Osteocyte (in vitro differentiated cells): Measurements from ENCODE around the gene C3. TPM values are rescaled to one million over a fixed set of nuclear protein-coding genes. Genes with fewer than 3 reads are reported as not detected.

Source experiments
- DNase-seq: peaks from one replicate; pipeline ENCODE4 v3.0.0; 2021; ENCODE audit warnings: mixed read lengths; ENCODE audit not compliant: unreplicated experiment; ENCODE audit errors: extremely low spot score
- H3K27ac Mint-ChIP-seq: one replicate; pipeline ENCODE4 v1.8.0; 2021; ENCODE audit warnings: mild to moderate bottlenecking, mixed read lengths; ENCODE audit not compliant: unreplicated experiment
- H3K27me3 Mint-ChIP-seq: one replicate; pipeline ENCODE4 v1.8.0; 2021; ENCODE audit warnings: mixed read lengths; ENCODE audit not compliant: unreplicated experiment
- H3K36me3 Mint-ChIP-seq: one replicate; pipeline ENCODE4 v1.8.0; 2021; ENCODE audit warnings: mixed read lengths; ENCODE audit not compliant: unreplicated experiment
- H3K4me1 Mint-ChIP-seq: one replicate; pipeline ENCODE4 v1.8.0; 2021; ENCODE audit warnings: mixed read lengths; ENCODE audit not compliant: unreplicated experiment
- H3K4me3 Mint-ChIP-seq: one replicate; pipeline ENCODE4 v1.8.0; 2021; ENCODE audit warnings: mild to moderate bottlenecking, moderate library complexity, mixed read lengths; ENCODE audit not compliant: unreplicated experiment
- H3K9me3 Mint-ChIP-seq: one replicate; pipeline ENCODE4 v1.8.0; 2021; ENCODE audit warnings: mixed read lengths; ENCODE audit not compliant: unreplicated experiment
- total RNA-seq: library from RNA; stranded (reverse); gene quantifications from 2 replicates; pipeline ENCODE4 v1.2.1, GENCODE V29; 2021
- TF ChIP-seq, protein P1 (sequence below): fragments of 200-600 bp; sonication (generic); IDR thresholded peaks from 2 replicates; pipeline ENCODE4 v1.5.0; 2021; ENCODE audit warnings: antibody characterized with exemption, mild to moderate bottlenecking, moderate library complexity

C3 gene
- total RNA-seq, 1 donor from 2014 or later: 0.56 TPM

DNA sequence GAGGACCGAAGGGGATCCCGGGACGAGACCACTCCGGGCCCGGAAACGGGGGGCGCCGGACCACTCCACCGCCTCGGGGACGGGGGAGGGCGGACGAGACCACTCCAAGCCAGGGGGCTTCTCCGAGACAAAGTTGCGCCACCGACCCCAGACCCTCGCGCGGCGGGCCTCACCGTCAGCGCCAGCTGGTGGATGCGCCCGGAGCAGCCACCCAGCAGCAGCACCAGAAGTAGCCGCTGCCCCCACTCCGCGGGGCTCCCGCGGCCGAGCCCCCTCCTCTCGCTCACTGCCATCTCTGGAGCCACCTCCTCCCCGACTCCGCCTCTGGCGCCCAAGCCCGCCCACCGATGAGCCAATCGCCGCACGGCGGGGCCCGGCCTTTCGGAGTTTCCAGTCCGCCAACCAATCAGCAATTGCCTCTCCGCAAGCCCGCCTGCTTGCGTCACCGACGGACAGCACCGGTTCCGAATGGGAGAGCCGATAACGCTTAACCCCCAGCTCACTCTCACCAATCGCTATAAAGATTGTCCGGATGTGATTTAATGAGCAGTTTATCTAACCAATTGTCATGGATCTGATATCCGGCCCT lies 16.9 kb upstream of the C3 start, which contains the start of gene GPR108:
Gene GPR108, minus strand, starts transcription at position 297 of the 589 bp plus-strand sequence. Its CDS starts 4 bp downstream, at position 293.
- H3K9me3 Mint-ChIP-seq: no peaks in the 10 kb centered on the region
- H3K27me3 Mint-ChIP-seq: no peaks in the 10 kb centered on the region
- H3K4me3 Mint-ChIP-seq: peak within 1 kb of the TSS; percentile 95
- H3K4me1 Mint-ChIP-seq: peaks cover 44% of the 10 kb centered on the region
- DNase-seq: peak; percentile 100
- peak within 1 kb of the TSS; percentile 97 for H3K27ac Mint-ChIP-seq
- peaks cover 3% of the 10 kb centered on the region for H3K36me3 Mint-ChIP-seq
- TF ChIP-seq, protein P1, sequence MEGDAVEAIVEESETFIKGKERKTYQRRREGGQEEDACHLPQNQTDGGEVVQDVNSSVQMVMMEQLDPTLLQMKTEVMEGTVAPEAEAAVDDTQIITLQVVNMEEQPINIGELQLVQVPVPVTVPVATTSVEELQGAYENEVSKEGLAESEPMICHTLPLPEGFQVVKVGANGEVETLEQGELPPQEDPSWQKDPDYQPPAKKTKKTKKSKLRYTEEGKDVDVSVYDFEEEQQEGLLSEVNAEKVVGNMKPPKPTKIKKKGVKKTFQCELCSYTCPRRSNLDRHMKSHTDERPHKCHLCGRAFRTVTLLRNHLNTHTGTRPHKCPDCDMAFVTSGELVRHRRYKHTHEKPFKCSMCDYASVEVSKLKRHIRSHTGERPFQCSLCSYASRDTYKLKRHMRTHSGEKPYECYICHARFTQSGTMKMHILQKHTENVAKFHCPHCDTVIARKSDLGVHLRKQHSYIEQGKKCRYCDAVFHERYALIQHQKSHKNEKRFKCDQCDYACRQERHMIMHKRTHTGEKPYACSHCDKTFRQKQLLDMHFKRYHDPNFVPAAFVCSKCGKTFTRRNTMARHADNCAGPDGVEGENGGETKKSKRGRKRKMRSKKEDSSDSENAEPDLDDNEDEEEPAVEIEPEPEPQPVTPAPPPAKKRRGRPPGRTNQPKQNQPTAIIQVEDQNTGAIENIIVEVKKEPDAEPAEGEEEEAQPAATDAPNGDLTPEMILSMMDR: no peak

DNA sequence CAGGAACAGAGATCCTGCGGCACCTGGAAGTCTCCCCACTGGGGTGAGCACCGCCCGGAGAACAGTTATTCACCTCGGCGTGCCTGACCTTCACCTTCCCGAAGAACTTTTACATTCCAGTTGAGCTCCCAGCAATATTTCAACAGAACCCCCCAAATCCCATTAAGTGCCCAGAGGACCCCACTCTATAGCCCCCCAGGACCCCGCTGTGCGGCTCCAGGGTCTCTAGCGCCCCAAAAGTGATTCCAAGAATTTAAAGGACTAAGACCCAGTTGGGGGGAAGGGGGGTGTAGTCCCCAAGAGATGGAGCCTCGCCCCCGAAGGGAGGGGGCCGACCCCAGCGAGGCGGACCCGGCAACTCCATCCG lies 16.4 kb upstream of the C3 start:
- Mint-ChIP-seq H3K4me3 (peak overlapping the region; percentile 95), H3K27ac (peak overlapping the region; percentile 92), H3K4me1 (peaks cover 41% of the 10 kb centered on the region), H3K27me3 (no peaks in the 10 kb centered on the region), H3K9me3 (no peaks in the 10 kb centered on the region), H3K36me3 (peaks cover 5% of the 10 kb centered on the region)
- TF ChIP-seq, protein P1: peak; percentile 28
- no peak for DNase-seq

DNA sequence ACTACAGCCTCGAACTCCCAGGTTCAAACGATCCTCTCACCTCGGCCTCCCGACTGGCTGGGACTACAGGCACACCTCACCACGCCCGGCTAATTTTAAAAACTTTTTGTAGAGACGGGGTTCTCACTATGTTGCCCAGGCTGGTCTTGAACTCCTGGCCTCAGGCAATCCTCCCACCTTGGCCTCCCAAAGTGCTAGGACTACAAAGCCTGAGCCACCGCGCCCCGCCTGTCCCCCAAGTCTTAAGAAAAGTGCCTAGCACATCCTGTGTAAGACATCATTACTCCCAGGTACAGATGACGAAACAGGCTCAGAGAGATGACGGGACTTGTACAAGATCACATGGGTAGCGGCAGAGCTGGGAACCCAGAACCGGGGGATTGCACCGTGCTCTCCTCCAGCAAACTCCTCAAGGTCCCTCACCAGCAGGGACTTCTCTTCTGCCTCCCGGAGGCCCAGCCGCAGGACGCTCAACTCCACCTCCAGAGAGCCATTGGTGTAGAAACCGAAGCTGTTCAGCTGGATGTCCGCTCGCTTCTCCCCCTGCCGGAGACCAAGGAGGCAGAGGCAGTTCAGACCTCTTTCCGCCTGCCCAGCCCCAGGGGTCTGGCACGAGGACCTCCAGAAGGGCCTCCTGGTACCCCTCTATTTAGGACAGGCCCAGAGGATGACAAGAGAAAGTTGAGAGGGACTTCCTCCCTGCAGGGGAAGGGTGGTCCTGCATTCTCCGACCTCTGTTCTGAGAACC lies 15.9 kb upstream of the C3 start:
- H3K4me1 Mint-ChIP-seq: peaks cover 37% of the 10 kb centered on the region
- peak overlapping the region; percentile 95 for H3K4me3 Mint-ChIP-seq
- H3K36me3 Mint-ChIP-seq: peaks cover 5% of the 10 kb centered on the region
- no peaks in the 10 kb centered on the region for H3K27me3 Mint-ChIP-seq
- TF ChIP-seq, protein P1: peak; percentile 75
- H3K27ac Mint-ChIP-seq: peak overlapping the region; percentile 92
- no peaks in the 10 kb centered on the region for H3K9me3 Mint-ChIP-seq
- peak; percentile 92 for DNase-seq

DNA sequence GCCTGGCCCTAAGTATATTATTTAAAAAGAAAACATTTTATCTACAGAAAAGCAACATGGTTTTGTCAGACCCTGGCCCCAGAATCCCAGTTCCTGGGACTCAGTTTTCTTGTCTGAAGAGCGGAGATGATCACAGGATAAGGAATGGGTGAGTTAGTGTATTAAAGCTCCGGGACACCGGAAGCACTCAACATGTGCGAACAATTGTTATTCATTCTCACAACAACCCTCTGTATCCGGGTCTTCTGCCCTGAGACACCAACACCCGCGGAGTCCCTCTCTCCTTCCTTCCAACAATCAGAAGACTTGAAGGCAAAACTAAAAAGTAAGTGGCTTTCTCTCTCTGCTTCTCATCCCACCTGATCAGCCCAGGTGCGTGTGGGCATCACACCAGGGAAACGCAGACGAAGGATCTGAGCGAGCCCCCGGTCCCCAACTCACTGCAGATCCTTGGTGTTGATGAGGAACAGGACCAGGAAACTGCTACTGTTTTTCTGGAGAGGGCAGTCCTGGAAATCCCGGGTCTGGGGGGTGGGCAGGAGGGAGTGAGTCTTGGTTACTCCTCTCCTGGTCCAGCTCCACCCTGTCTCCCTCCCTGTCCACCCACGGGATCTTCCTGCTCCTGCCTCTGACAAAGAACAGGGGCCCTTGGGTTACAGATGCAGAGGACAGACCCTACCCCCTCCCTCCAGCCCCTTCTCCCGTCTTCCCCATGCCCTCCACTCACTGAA lies 14.9 kb upstream of the C3 start:
- no peaks in the 10 kb centered on the region for H3K27me3 Mint-ChIP-seq
- peak overlapping the region; percentile 92 for H3K27ac Mint-ChIP-seq
- TF ChIP-seq, protein P1: no peak
- peaks cover 5% of the 10 kb centered on the region for H3K36me3 Mint-ChIP-seq
- peaks cover 30% of the 10 kb centered on the region for H3K4me1 Mint-ChIP-seq
- H3K4me3 Mint-ChIP-seq: peak overlapping the region; percentile 95
- H3K9me3 Mint-ChIP-seq: no peaks in the 10 kb centered on the region
- no peak for DNase-seq
